A549 (cell line): ENCODE results near the gene NARS2.
"Not testable (repeated sequence)": the region's sequence is repeated elsewhere in the genome, so short reads cannot be mapped to it uniquely, and the experiment has no call there.

ENCODE experiments used
- BHLHE40 ChIP-seq: IDR thresholded peaks from 2 replicates; pipeline ENCODE4 v1.6.1; 2012; ENCODE audit warnings: low read depth, low read length, inconsistent platforms
- CEBPB ChIP-seq, 2 experiments: fragments of >200 bp in 1 of 2; sonication (Bioruptor Twin) in 1 of 2; formaldehyde crosslinking in 1 of 2; IDR thresholded peaks; 2 replicates each; pipeline ENCODE4 v1.6.1; 2012 to 2016
- CTCF ChIP-seq: fragments of >200 bp; sonication (Bioruptor Twin); formaldehyde crosslinking; IDR thresholded peaks from 3 replicates; pipeline ENCODE4 v1.5.1; 2016
- EP300 ChIP-seq, 2 experiments: fragments of >200 bp; sonication (Bioruptor Twin); formaldehyde crosslinking; IDR thresholded peaks; 2 replicates in 1 of 2; 3 replicates in 1 of 2; pipeline ENCODE4 v1.6.1; 2016 to 2017
- FOSB ChIP-seq: fragments of 250-450 bp; sonication (Bioruptor Pico); IDR thresholded peaks from 2 replicates; pipeline ENCODE4 v1.5.0; 2020; ENCODE audit warnings: mild to moderate bottlenecking, moderate library complexity
- MYC ChIP-seq: IDR thresholded peaks from 2 replicates; pipeline ENCODE4 v1.6.1; 2012; ENCODE audit warnings: mild to moderate bottlenecking, inconsistent platforms, low read length, improper control_type of control experiment, borderline replicate concordance
- POLR2A ChIP-seq: IDR thresholded peaks from 2 replicates; pipeline ENCODE4 v1.6.1; 2012; ENCODE audit warnings: mild to moderate bottlenecking, low read length
- POLR2AphosphoS2 ChIP-seq: conservative IDR thresholded peaks from 2 replicates; pipeline ENCODE4 v1.6.1; 2012; ENCODE audit warnings: low read length, improper control_type of control experiment, inconsistent platforms
- RAD21 ChIP-seq, 2 experiments: fragments of >200 bp in 1 of 2; sonication (Bioruptor Twin) in 1 of 2; formaldehyde crosslinking in 1 of 2; IDR thresholded peaks in 1 of 2; conservative IDR thresholded peaks in 1 of 2; 2 replicates in 1 of 2; 3 replicates in 1 of 2; pipeline ENCODE4 v1.6.1; 2012 to 2018; ENCODE audit warnings: inconsistent platforms in 1 of 2

GRCh38 chr11:78609321-78609720 is 34.7 kb upstream of the NARS2 start:
- TF ChIP-seq POLR2A; MYC; CTCF; POLR2AphosphoS2; FOSB; CEBPB (IDR thresholded peaks at IDR 0.05); BHLHE40; RAD21 (conservative IDR thresholded peaks at IDR 0.05 in 1 of 2, IDR thresholded peaks at IDR 0.05 in 1 of 2); EP300 (IDR thresholded peaks at IDR 0.05): not testable (repeated sequence)
